GM23248 (cell line): ENCODE data around the gene CCND2. TPM values are rescaled to one million over a fixed set of nuclear protein-coding genes. Genes with fewer than 3 reads are reported as not detected.

Experiments used
- DNase-seq: peaks from one replicate; pipeline ENCODE4 v3.0.0-alpha.2; 2015
- H2AFZ ChIP-seq: fragments of 200-600 bp; sonication (generic); 2 replicates; pipeline ENCODE4 v1.6.1; 2016; ENCODE audit warnings: antibody characterized with exemption
- H3F3A ChIP-seq: fragments of 200-600 bp; sonication (generic); 2 replicates; pipeline ENCODE4 v1.6.1; 2016; ENCODE audit warnings: mild to moderate bottlenecking, antibody characterized with exemption, mixed run types; ENCODE audit not compliant: insufficient read depth
- H3K27ac ChIP-seq: fragments of 200-600 bp; sonication (generic); 2 replicates; pipeline ENCODE4 v1.5.1; 2016; ENCODE audit warnings: mild to moderate bottlenecking
- H3K27me3 ChIP-seq: fragments of 200-600 bp; sonication (generic); replicated peaks from 2 replicates; pipeline ENCODE4 v1.6.1; 2016; ENCODE audit warnings: mild to moderate bottlenecking; ENCODE audit not compliant: insufficient read depth
- H3K36me3 ChIP-seq: fragments of 200-600 bp; sonication (generic); 2 replicates; pipeline ENCODE4 v1.6.1; 2016; ENCODE audit warnings: low read depth, mild to moderate bottlenecking
- H3K4me1 ChIP-seq: fragments of 200-600 bp; sonication (generic); 2 replicates; pipeline ENCODE4 v1.6.1; 2016; ENCODE audit warnings: mild to moderate bottlenecking; ENCODE audit not compliant: insufficient read depth
- H3K4me2 ChIP-seq: fragments of 200-600 bp; sonication (generic); one replicate; pipeline ENCODE4 v1.6.1; 2016; ENCODE audit warnings: mild to moderate bottlenecking; ENCODE audit not compliant: unreplicated experiment
- H3K4me3 ChIP-seq: fragments of 200-600 bp; sonication (generic); 2 replicates; pipeline ENCODE4 v1.5.1; 2016; ENCODE audit warnings: mild to moderate bottlenecking
- H3K79me2 ChIP-seq: fragments of 200-600 bp; sonication (generic); 2 replicates; pipeline ENCODE4 v1.6.1; 2016; ENCODE audit warnings: mild to moderate bottlenecking; ENCODE audit not compliant: insufficient read depth
- H3K9ac ChIP-seq: fragments of 200-600 bp; sonication (generic); 2 replicates; pipeline ENCODE4 v1.6.1; 2016; ENCODE audit warnings: mild to moderate bottlenecking
- H3K9me2 ChIP-seq: fragments of 200-600 bp; sonication (generic); 2 replicates; pipeline ENCODE4 v1.6.1; 2016; ENCODE audit warnings: mixed run types, mild to moderate bottlenecking, moderate library complexity; ENCODE audit not compliant: insufficient read depth
- H3K9me3 ChIP-seq: fragments of 200-600 bp; sonication (generic); one replicate; pipeline ENCODE4 v1.6.1; 2017; ENCODE audit warnings: low read depth
- H4K20me1 ChIP-seq: fragments of 200-600 bp; sonication (generic); 2 replicates; pipeline ENCODE4 v1.6.0; 2016; ENCODE audit not compliant: insufficient read depth
- EZH2 ChIP-seq: fragments of 200-600 bp; sonication (generic); IDR thresholded peaks from 2 replicates; pipeline ENCODE4 v1.6.1; 2018; ENCODE audit warnings: antibody characterized with exemption, mild to moderate bottlenecking; ENCODE audit not compliant: insufficient read depth, poor library complexity, severe bottlenecking
- EZH2phosphoT487 ChIP-seq: fragments of 200-600 bp; sonication (generic); IDR thresholded peaks from 2 replicates; pipeline ENCODE4 v1.6.1; 2018; ENCODE audit warnings: antibody characterized with exemption, moderate library complexity, mild to moderate bottlenecking, low read depth; ENCODE audit not compliant: insufficient read depth
- WGBS, 2 experiments: methylation state at CpG; one replicate each; pipeline ENCODE4 v1.1.6; 2015 to 2017; ENCODE audit warnings: low lambda C conversion rate in 2 of 2, low coverage in 1 of 2; ENCODE audit errors: missing lambda C conversion rate in 2 of 2; 5-methylcytosine and 5-hydroxymethylcytosine counted together
- in situ Hi-C: fragments of 300-500 bp; cut with MboI; formaldehyde crosslinking; loops from 2 replicates; pipeline ENCODE4 v1.15.0; 2020
- polyA plus RNA-seq: library from polyadenylated mRNA; unstranded; fragments of >200 nt; fragmentation: Nextera tagmentation; extraction: Ambion mirVana; gene quantifications from 2 replicates; pipeline ENCODE4 v1.2.1, GENCODE V29; 2016
- total RNA-seq: library from RNA; depleted of rRNA; stranded (reverse); fragments of >200 nt; shearing (Covaris generic); gene quantifications from 2 replicates; pipeline ENCODE4 v1.2.3, GENCODE V29; 2014

Gene CCND2
- total and polyA plus RNA-seq, 2 experiments from 2014 or later: 2.9 to 4.9 TPM

DNA sequence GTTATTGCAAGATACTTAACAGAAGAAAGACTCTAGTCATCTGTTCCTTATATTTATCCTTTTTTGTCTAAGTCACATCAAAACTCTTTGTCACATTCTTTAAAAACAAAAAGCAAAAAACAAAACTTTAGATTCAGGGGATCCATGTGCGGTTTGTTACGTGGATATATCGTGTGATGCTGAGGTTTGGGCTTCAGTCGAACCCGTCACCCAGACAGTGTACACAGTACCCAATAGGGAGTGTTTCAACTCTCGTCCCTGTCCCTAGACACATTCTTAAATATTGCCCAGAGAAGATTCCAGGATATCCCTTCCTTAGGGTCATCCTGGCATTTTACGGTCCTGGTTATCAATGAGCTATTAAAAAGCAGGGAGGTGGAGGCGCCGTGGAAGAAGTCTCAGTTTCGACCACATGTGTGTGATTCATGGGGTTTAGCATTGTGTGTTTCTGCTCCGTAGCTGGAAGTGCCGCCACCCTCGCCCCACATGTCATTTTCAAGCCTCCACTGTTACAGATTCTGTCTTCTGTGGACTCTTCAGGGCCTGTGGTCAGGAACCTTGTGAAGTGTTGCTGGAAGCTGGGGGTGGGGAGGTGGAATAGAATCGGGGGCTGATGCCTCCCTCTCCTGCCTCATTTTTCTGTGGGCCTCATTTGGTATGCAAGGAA lies 19.9 kb downstream of the CCND2 start:
- WGBS, 2 experiments: 41 to 46% methylated on average over 14 of the region's 14 CpGs
- Histone ChIP-seq H2AFZ (no peak overlapping the region), H3K9me3 (no peaks in the 10 kb centered on the region), H3K9me2 (no peaks in the 10 kb centered on the region), H3K4me2 (no peak overlapping the region), H3K9ac (no peak overlapping the region), H3F3A (no peaks in the 10 kb centered on the region), H3K79me2 (no peaks in the 10 kb centered on the region), H3K27me3 (peaks cover 53% of the 10 kb centered on the region), H3K4me3 (no peak overlapping the region), H3K27ac (no peak overlapping the region), H3K36me3 (no peaks in the 10 kb centered on the region), H3K4me1 (no peaks in the 10 kb centered on the region), H4K20me1 (no peaks in the 10 kb centered on the region)
- DNase-seq: no peak
- in situ Hi-C loops: no loop called here
- TF ChIP-seq EZH2: no peak
- no peak for TF ChIP-seq EZH2phosphoT487

DNA sequence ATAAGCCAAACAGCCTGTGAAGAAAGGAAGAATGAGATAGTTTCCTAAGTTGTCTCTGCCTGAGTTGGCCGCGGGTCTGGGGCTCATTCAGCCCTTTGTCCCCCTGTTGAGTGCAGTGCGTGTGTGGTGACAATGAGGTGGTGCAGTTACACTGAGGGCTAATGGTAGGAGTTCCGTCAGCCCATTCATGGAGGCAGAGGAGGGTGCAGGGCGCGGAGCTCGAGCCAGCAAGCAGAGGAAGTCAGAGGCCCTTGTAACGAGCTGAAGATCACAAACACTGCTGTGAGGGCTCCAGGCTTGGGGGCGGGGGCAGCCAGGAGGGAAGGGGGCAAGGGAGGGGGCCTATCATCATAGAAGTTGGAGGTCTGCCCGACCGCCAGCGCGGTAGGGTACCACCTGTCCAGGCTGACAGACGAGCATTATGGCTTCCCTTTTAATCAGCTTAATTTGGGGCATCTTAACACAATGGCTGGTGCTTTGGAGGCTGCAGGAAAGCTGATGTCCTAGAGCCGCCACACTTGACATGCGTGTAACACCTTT lies 20.5 kb downstream of the CCND2 start:
- Histone ChIP-seq H3K9me3 (no peaks in the 10 kb centered on the region), H3K9me2 (no peaks in the 10 kb centered on the region), H3K4me3 (no peak overlapping the region), H3K79me2 (no peaks in the 10 kb centered on the region), H4K20me1 (no peaks in the 10 kb centered on the region), H3K4me2 (no peak overlapping the region), H3K4me1 (no peaks in the 10 kb centered on the region), H3K36me3 (no peaks in the 10 kb centered on the region), H3F3A (no peaks in the 10 kb centered on the region), H2AFZ (no peak overlapping the region), H3K27ac (no peak overlapping the region), H3K27me3 (peaks cover 59% of the 10 kb centered on the region), H3K9ac (no peak overlapping the region)
- no peak for TF ChIP-seq EZH2phosphoT487
- TF ChIP-seq EZH2: no peak
- DNase-seq: no peak
- WGBS, 2 experiments: 39 to 49% methylated on average over 12 to 16 of the region's 16 CpGs
- in situ Hi-C loops: no loop called here

DNA sequence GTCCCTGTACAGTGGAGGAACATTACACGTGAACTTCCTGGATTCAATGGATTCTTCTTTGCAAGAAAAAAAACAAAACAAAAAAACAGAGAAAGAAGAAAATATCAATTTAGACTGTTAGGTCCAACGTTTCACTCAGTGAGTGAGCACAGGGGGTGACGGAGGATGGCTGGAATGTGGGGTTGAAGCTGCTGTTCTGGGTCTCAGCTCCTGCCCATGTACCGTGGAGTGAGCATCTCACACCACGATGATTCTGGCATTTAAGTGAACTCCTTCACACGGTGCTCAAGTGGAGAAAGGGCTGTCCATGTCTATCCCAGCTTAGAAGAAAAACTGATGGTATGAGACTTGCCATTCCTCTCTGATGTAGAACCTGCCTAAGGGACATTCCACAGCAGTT lies 23.2 kb downstream of the CCND2 start:
- Histone ChIP-seq H3K27me3 (peaks cover 62% of the 10 kb centered on the region), H3K4me3 (no peak overlapping the region), H3K36me3 (no peaks in the 10 kb centered on the region), H3K4me2 (no peak overlapping the region), H3F3A (no peaks in the 10 kb centered on the region), H2AFZ (no peak overlapping the region), H3K27ac (no peak overlapping the region), H3K9me3 (no peaks in the 10 kb centered on the region), H3K9ac (no peak overlapping the region), H3K4me1 (no peaks in the 10 kb centered on the region), H3K79me2 (no peaks in the 10 kb centered on the region), H4K20me1 (no peaks in the 10 kb centered on the region), H3K9me2 (no peaks in the 10 kb centered on the region)
- in situ Hi-C loops: no loop called here
- no peak for DNase-seq
- no peak for TF ChIP-seq EZH2phosphoT487
- TF ChIP-seq EZH2: no peak
- WGBS, 2 experiments: 23 to 28% methylated on average over 6 of the region's 6 CpGs

DNA sequence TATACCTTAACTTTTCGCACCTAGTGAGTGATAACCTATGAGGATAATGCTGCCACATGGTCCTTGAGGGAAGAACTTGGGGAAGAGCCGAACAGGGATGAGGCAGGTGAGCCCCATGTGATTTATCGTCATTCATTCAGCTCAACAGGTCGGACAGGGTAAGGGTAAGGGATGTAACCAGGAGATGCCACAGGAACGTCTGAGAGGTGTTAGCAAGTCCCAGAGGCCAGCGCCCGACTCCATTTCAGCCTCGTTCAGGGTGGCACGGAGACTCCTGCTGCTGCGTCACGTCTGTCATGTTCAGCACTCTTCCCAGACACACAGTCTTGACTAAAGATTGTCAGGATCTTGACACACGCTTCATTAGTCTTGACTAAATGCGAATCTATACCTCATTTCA lies 24.1 kb downstream of the CCND2 start:
- no peaks in the 10 kb centered on the region for H3K36me3 ChIP-seq
- no peak overlapping the region for H3K4me3 ChIP-seq
- H3K27ac ChIP-seq: no peak overlapping the region
- H3K9me2 ChIP-seq: no peaks in the 10 kb centered on the region
- DNase-seq: no peak
- in situ Hi-C loops: no loop called here
- H3K9me3 ChIP-seq: no peaks in the 10 kb centered on the region
- H3K4me1 ChIP-seq: no peaks in the 10 kb centered on the region
- no peaks in the 10 kb centered on the region for H3K79me2 ChIP-seq
- 51 to 53% methylated on average over 13 of the region's 13 CpGs for WGBS, 2 experiments
- no peaks in the 10 kb centered on the region for H3F3A ChIP-seq
- H4K20me1 ChIP-seq: no peaks in the 10 kb centered on the region
- no peak overlapping the region for H3K4me2 ChIP-seq
- H3K9ac ChIP-seq: no peak overlapping the region
- TF ChIP-seq EZH2 (no peak), EZH2phosphoT487 (no peak)
- H3K27me3 ChIP-seq: peaks cover 62% of the 10 kb centered on the region
- no peak overlapping the region for H2AFZ ChIP-seq
